Measurements from ENCODE around the gene P4HTM. TPM values are rescaled to one million over a fixed set of nuclear protein-coding genes. Genes with fewer than 3 reads are reported as not detected.

The P4HTM gene
- total and polyA plus RNA-seq, 4 donors = 36.0 to 66.4 (median 47.5) TPM

DNA sequence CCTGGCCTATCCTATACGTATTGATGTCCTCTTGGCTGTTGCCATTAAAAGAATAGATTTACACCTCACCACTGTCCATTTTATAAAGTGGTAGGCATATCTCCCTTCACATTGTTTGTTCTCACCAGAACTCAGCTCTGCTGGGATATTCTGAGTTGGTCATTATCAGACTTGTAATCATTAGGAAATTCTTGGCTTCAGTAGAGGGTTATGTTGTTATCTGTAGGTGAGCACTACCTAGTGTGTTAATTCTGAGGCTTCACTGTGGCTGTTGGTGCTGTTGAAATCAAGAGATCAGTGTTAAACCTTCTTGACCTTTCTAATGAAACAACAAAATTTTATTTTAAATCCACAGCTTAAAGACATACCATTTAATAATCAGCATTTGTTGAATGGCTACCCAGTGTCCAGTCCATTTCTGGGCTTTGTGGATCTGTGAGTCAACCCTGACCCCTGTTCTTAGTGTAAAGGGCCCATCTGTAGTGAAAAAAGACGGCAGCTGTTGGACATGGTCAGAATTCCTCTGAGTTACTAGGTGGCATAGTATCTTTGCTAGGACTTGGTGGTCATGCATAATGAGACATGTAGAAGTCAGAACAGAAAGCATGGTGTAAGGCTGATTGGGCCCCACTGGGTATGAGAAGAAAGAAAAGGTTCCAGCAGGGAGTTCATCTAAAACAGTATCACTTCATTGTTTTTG lies 32.9 kb upstream of the P4HTM start:
- Histone ChIP-seq H3K4me3 (no peak overlapping the region), H3K9me3 (ENCODE audit: control insufficient read depth in 4 of 4, insufficient read depth in 3 of 4, low read length in 3 of 4) (no peaks in the 10 kb centered on the region), H3K36me3 (ENCODE audit: control insufficient read depth in 4 of 4, insufficient read depth in 4 of 4, low read length in 4 of 4) (peaks cover 0 to 19% (median 8%) of the 10 kb centered on the region in 4 donors), H3K4me1 (ENCODE audit: control insufficient read depth in 5 of 5, insufficient read depth in 5 of 5, low read length in 5 of 5) (peaks cover 0 to 3% (median 0%) of the 10 kb centered on the region in 5 donors), H3K27ac (ENCODE audit: low read depth in 1 of 2, low read length in 1 of 2) (no peak overlapping the region), H3K27me3 (ENCODE audit: control insufficient read depth in 3 of 3, insufficient read depth in 3 of 3, low read length in 2 of 3) (no peaks in the 10 kb centered on the region), H3K9ac (ENCODE audit: insufficient read depth in 1 of 2, low read length in 2 of 2) (no peak overlapping the region)
- TF ChIP-seq, protein P1, sequence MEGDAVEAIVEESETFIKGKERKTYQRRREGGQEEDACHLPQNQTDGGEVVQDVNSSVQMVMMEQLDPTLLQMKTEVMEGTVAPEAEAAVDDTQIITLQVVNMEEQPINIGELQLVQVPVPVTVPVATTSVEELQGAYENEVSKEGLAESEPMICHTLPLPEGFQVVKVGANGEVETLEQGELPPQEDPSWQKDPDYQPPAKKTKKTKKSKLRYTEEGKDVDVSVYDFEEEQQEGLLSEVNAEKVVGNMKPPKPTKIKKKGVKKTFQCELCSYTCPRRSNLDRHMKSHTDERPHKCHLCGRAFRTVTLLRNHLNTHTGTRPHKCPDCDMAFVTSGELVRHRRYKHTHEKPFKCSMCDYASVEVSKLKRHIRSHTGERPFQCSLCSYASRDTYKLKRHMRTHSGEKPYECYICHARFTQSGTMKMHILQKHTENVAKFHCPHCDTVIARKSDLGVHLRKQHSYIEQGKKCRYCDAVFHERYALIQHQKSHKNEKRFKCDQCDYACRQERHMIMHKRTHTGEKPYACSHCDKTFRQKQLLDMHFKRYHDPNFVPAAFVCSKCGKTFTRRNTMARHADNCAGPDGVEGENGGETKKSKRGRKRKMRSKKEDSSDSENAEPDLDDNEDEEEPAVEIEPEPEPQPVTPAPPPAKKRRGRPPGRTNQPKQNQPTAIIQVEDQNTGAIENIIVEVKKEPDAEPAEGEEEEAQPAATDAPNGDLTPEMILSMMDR (IDR thresholded peaks at IDR 0.05; ENCODE audit: control extremely low read depth, extremely low read depth) = no peak
- ATAC-seq (ENCODE audit: insufficient read depth, low FRiP score) (no peak), DNase-seq (no peak)
- WGBS, 2 donors = 97 to 99% methylated on average over 2 of the region's 2 CpGs

DNA sequence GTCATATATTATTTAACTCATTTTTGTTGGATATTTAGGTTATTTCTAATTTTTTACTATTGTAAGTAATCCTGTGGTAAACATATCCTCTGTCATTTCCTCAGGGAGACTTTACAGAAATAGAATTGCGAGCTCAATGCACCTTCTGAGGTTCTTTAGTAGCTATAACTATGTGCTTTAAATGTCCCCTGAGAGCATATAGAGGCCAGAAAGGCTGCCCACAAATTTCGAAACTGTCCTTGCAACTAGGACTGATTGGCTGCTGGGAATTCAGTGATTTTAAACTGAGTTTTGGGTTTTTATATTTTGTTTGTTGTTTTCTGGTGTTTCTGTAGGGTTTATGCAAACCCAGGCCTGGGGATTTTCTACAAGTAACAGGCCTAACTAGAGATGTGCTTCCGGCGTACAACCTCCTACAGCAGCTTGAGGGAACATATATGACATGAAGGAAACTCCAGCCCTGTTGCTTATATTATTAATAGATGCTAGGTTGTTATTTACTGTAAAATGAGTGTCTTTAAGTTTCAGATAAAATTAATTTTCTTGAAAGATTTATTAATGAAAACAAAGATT lies 29.1 kb upstream of the P4HTM start:
- Histone ChIP-seq H3K9ac (ENCODE audit: insufficient read depth in 1 of 2, low read length in 2 of 2) (no peak overlapping the region), H3K9me3 (ENCODE audit: control insufficient read depth in 4 of 4, insufficient read depth in 3 of 4, low read length in 3 of 4) (no peaks in the 10 kb centered on the region), H3K27ac (ENCODE audit: low read depth in 1 of 2, low read length in 1 of 2) (no peak overlapping the region), H3K36me3 (ENCODE audit: control insufficient read depth in 4 of 4, insufficient read depth in 4 of 4, low read length in 4 of 4) (peaks cover 4 to 20% (median 6%) of the 10 kb centered on the region in 4 donors), H3K4me3 (no peak overlapping the region), H3K27me3 (ENCODE audit: control insufficient read depth in 3 of 3, insufficient read depth in 3 of 3, low read length in 2 of 3) (no peaks in the 10 kb centered on the region), H3K4me1 (ENCODE audit: control insufficient read depth in 5 of 5, insufficient read depth in 5 of 5, low read length in 5 of 5) (peaks cover 0 to 3% (median 0%) of the 10 kb centered on the region in 5 donors)
- TF ChIP-seq, protein P1 (IDR thresholded peaks at IDR 0.05; ENCODE audit: control extremely low read depth, extremely low read depth) = no peak
- DNase-seq (no peak), ATAC-seq (ENCODE audit: insufficient read depth, low FRiP score) (no peak)
- WGBS, 2 donors = 77 to 81% methylated on average over 4 of the region's 4 CpGs

DNA sequence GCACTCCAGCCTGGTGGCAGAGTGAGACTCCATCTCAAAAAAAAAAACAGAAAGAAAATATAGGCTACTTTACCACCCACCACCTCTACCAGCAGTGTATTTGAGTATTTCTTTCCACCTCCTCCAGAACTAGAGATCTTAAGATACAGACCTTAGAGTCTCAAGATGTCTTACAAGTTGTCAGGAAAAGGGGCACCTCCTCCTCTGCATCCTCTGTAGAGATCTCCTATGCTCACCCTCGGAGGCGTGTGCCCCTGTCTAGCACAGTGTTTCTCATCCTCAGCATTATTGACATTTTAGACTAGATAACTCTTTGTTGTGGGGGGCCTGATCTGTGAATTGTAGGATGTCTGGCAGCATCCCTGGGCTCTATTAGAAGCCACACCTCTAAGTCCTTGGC lies 27.7 kb upstream of the P4HTM start:
- H3K27me3 ChIP-seq (ENCODE audit: control insufficient read depth in 3 of 3, insufficient read depth in 3 of 3, low read length in 2 of 3) = no peaks in the 10 kb centered on the region
- DNase-seq = no peak
- no peak overlapping the region for H3K9ac ChIP-seq (ENCODE audit: insufficient read depth in 1 of 2, low read length in 2 of 2)
- TF ChIP-seq, protein P1 (IDR thresholded peaks at IDR 0.05; ENCODE audit: control extremely low read depth, extremely low read depth) = no peak
- peaks cover 0 to 2% (median 0%) of the 10 kb centered on the region in 5 donors for H3K4me1 ChIP-seq (ENCODE audit: control insufficient read depth in 5 of 5, insufficient read depth in 5 of 5, low read length in 5 of 5)
- no peak overlapping the region for H3K27ac ChIP-seq (ENCODE audit: low read depth in 1 of 2, low read length in 1 of 2)
- 83 to 90% methylated on average over 2 of the region's 2 CpGs for WGBS, 2 donors
- no peak overlapping the region for H3K4me3 ChIP-seq
- peaks cover 7 to 25% (median 12%) of the 10 kb centered on the region in 4 donors for H3K36me3 ChIP-seq (ENCODE audit: control insufficient read depth in 4 of 4, insufficient read depth in 4 of 4, low read length in 4 of 4)
- no peaks in the 10 kb centered on the region for H3K9me3 ChIP-seq (ENCODE audit: control insufficient read depth in 4 of 4, insufficient read depth in 3 of 4, low read length in 3 of 4)
- no peak for ATAC-seq (ENCODE audit: insufficient read depth, low FRiP score)
